Measurements from ENCODE around the gene COA1. TPM values are rescaled to one million over a fixed set of nuclear protein-coding genes. Genes with fewer than 3 reads are reported as not detected.

Gene COA1
- total and polyA plus RNA-seq, 9 of the 15 experiments (the other 6 are each of a cell fraction or from before 2014, with no cell fraction given) = 98.9 to 463 (median 181) TPM

DNA sequence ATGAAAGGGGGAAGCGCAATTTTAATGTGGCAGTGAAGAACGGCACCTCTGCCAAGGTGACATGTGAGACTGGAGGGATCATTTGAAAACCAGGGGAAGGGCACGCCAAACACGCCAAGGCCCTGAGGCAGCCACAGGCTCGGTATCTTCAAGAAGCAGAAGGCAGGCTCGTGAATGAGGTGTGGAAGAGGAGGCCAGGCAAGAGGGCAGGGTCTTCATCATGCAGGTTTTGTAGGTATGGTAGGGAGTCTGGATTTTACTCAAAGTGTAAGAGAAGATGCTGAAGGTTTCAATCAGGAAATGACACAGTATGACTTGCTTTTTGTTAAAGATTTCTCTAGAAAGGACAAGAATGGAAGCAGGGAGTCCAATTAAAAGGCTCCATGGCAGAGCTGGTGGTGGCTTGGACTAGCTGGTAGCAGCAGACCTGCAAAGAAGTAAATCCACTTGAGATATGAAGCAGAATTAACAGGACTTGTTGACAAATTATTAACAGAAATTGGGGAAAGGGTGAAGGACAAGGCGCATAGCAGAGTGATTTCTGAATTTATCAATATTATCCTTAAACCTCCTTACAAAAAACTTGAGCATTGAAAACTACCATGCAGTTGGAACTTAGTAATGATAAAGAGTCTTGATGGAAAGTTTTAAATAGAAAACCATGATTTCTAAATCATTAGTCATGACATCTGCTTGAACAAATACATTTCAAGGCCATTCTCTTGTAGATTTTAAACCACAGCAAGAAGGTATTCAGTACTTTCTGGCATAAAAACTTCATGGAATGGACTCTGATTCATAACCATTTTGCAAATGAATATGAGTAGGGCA lies 70.4 kb downstream of the COA1 start:
- Histone ChIP-seq H3K36me3 (ENCODE audit: control insufficient read depth, insufficient read depth, low read length) (peaks cover 18% of the 10 kb centered on the region; the same call in 2 of the 3 replicates), H3K27me3 (ENCODE audit: control insufficient read depth in 2 of 2, insufficient read depth in 2 of 2, low read length in 2 of 2) (no peaks in the 10 kb centered on the region), H3K4me1 (replicated peaks in 1 of 2; ENCODE audit: control insufficient read depth in 2 of 2, insufficient read depth in 2 of 2, low read length in 2 of 2) (peaks cover 0 to 5% of the 10 kb centered on the region in 2 experiments; a peak in 1 of 5 replicates), H3K27ac (ENCODE audit: extremely low read depth, low read depth, low read length) (no peak overlapping the region), H3K4me2 (ENCODE audit: insufficient read depth, low read length) (no peak overlapping the region), H2AFZ (ENCODE audit: low read depth, low read length) (no peak overlapping the region), H4K20me1 (replicated peaks; ENCODE audit: control insufficient read depth, insufficient read depth, low read length) (no peaks in the 10 kb centered on the region; the same call in 1 of the 2 replicates), H3K9ac (ENCODE audit: insufficient read depth in 1 of 2, low read depth in 2 of 2, low read length in 2 of 2) (no peak overlapping the region), H3K9me3 (replicated peaks; ENCODE audit: control insufficient read depth, insufficient read depth, low read depth, low read length) (no peaks in the 10 kb centered on the region), H3K79me2 (ENCODE audit: control insufficient read depth, insufficient read depth, low read length) (peaks cover 68% of the 10 kb centered on the region), H3K9me1 (ENCODE audit: control insufficient read depth, insufficient read depth, low read length) (peaks cover 2% of the 10 kb centered on the region), H3K4me3 (no peak overlapping the region)
- no peak for ATAC-seq
- in situ Hi-C loops (cut with MboI) (no loop called here), intact Hi-C loops (cut with micrococcal nuclease) (no loop called here)
- no peak for FAIRE-seq
- POLR2A ChIA-PET = no interaction called here
- 79% methylated on average over 7 of the region's 7 CpGs for WGBS (ENCODE audit: insufficient coverage, low coverage, missing lambda C conversion rate)
- no TSS peak for BruUV-seq (replicated peaks)
- no peak for TF ChIP-seq ZNF766 (CRISPR knock-in tag; conservative IDR thresholded peaks at IDR 0.05)
- TF ChIP-seq, protein P1, sequence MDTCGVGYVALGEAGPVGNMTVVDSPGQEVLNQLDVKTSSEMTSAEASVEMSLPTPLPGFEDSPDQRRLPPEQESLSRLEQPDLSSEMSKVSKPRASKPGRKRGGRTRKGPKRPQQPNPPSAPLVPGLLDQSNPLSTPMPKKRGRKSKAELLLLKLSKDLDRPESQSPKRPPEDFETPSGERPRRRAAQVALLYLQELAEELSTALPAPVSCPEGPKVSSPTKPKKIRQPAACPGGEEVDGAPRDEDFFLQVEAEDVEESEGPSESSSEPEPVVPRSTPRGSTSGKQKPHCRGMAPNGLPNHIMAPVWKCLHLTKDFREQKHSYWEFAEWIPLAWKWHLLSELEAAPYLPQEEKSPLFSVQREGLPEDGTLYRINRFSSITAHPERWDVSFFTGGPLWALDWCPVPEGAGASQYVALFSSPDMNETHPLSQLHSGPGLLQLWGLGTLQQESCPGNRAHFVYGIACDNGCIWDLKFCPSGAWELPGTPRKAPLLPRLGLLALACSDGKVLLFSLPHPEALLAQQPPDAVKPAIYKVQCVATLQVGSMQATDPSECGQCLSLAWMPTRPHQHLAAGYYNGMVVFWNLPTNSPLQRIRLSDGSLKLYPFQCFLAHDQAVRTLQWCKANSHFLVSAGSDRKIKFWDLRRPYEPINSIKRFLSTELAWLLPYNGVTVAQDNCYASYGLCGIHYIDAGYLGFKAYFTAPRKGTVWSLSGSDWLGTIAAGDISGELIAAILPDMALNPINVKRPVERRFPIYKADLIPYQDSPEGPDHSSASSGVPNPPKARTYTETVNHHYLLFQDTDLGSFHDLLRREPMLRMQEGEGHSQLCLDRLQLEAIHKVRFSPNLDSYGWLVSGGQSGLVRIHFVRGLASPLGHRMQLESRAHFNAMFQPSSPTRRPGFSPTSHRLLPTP (IDR thresholded peaks at IDR 0.05; ENCODE audit: borderline replicate concordance, extremely low read depth, insufficient read length) = no peak
- TF ChIP-seq, protein P2, sequence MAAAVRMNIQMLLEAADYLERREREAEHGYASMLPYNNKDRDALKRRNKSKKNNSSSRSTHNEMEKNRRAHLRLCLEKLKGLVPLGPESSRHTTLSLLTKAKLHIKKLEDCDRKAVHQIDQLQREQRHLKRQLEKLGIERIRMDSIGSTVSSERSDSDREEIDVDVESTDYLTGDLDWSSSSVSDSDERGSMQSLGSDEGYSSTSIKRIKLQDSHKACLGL (CRISPR knock-in tag; IDR thresholded peaks at IDR 0.05; ENCODE audit: borderline replicate concordance, poor library complexity, severe bottlenecking) = no peak
- no peak for DNase-seq (ENCODE audit: extremely low read depth in 1 of 4, low spot score in 3 of 4)
- CTCF ChIA-PET (ENCODE audit: low intra/inter-chr PET ratio) = no interaction called here
